NT2/D1 (cell line): ENCODE measurements around the gene KRTAP9-6.

ENCODE experiments used
- YY1 ChIP-seq: IDR thresholded peaks from 2 replicates; pipeline ENCODE4 v1.6.1; 2011; ENCODE audit not compliant: insufficient read length, insufficient read depth
- ZNF274 ChIP-seq: IDR thresholded peaks from 2 replicates; pipeline ENCODE4 v1.6.1; 2011; ENCODE audit warnings: mild to moderate bottlenecking, low read depth, low read length

- TF ChIP-seq YY1 (no peak), ZNF274 (no peak)
Measured at GRCh38 chr17:41315204-41315794, 50.1 kb downstream of the KRTAP9-6 start, which contains the start of gene KRTAP17-1.
